Panc1 (cell line): ENCODE results near the gene NSMCE1. TPM values are rescaled to one million over a fixed set of nuclear protein-coding genes. Genes with fewer than 3 reads are reported as not detected.

Experiments
- ATAC-seq: fragments of 200-7000 bp; cut with Tn5 transposase; 2 replicates; pipeline ENCODE4 v1.9.1; 2020; ENCODE audit warnings: mild to moderate bottlenecking, moderate library complexity
- BruUV-seq: library from RNA; stranded (reverse); fragments of 400-500 nt; replicated peaks from 2 replicates; lab custom pipeline; 2021; lab: Mats Ljungman, UMichigan
- CTCF ChIA-PET: fragments of 300-600 bp; sonication (Branson Sonifier 250); formaldehyde crosslinking; loops from one replicate; lab custom pipeline; 2022; ENCODE audit warnings: antibody characterized with exemption; lab: Charles Lee
- POLR2A ChIA-PET: fragments of 300-600 bp; sonication (Branson Sonifier 250); formaldehyde crosslinking; loops from one replicate; lab custom pipeline; 2022; ENCODE audit warnings: antibody characterized with exemption; lab: Charles Lee
- DNase-seq: peaks from one replicate; pipeline ENCODE4 v3.0.0-alpha.2; 2010; ENCODE audit warnings: low read depth, low spot score
- H3K27ac ChIP-seq: 2 replicates; pipeline ENCODE4 v1.5.1; 2011; ENCODE audit warnings: mild to moderate bottlenecking, low read length, inconsistent platforms
- H3K27me3 ChIP-seq: fragments of 200-500 bp; sonication (Bioruptor generic); 2 replicates; pipeline ENCODE4 v1.6.0; 2014; ENCODE audit warnings: low read length, inconsistent platforms; ENCODE audit not compliant: control insufficient read depth, insufficient read depth
- H3K36me3 ChIP-seq: fragments of 200-500 bp; sonication (Bioruptor generic); 2 replicates; pipeline ENCODE4 v1.5.1; 2014; ENCODE audit warnings: inconsistent platforms, mild to moderate bottlenecking, low read length, moderate library complexity; ENCODE audit not compliant: control insufficient read depth, insufficient read depth
- H3K4me1 ChIP-seq: 2 replicates; pipeline ENCODE4 v1.5.1; 2011; ENCODE audit warnings: inconsistent platforms, mild to moderate bottlenecking, low read length, moderate library complexity; ENCODE audit not compliant: control insufficient read depth, insufficient read depth
- H3K4me3 ChIP-seq, 2 experiments: 2 replicates each; pipeline ENCODE4 v1.5.1; 2011 to 2012; ENCODE audit warnings: low read depth in 2 of 2, low read length in 2 of 2, mild to moderate bottlenecking in 2 of 2, inconsistent platforms in 1 of 2, moderate library complexity in 1 of 2
- H3K9me3 ChIP-seq: fragments of 200-500 bp; sonication (Bioruptor generic); 2 replicates; pipeline ENCODE4 v1.5.1; 2014; ENCODE audit warnings: low read depth, mild to moderate bottlenecking, inconsistent platforms, low read length, moderate library complexity; ENCODE audit not compliant: control insufficient read depth, insufficient read depth
- CTCF ChIP-seq: fragments of 450-650 bp; IDR thresholded peaks from 2 replicates; pipeline ENCODE4 v1.5.1; 2017; ENCODE audit warnings: mild to moderate bottlenecking
- POLR2AphosphoS5 ChIP-seq: IDR thresholded peaks from 2 replicates; pipeline ENCODE4 v1.6.1; 2012; ENCODE audit warnings: mild to moderate bottlenecking, low read depth, low read length, moderate library complexity
- REST ChIP-seq, 2 experiments: IDR thresholded peaks; 2 replicates each; pipeline ENCODE4 v1.6.1; 2011 to 2012; ENCODE audit warnings: low read depth in 2 of 2, control low read depth in 1 of 2, low read length in 1 of 2, mild to moderate bottlenecking in 1 of 2, moderate library complexity in 1 of 2; ENCODE audit not compliant: insufficient read depth in 1 of 2
- SIN3A ChIP-seq: IDR thresholded peaks from 2 replicates; pipeline ENCODE4 v1.6.1; 2012; ENCODE audit warnings: low read depth, mild to moderate bottlenecking, low read length, moderate library complexity, borderline replicate concordance; ENCODE audit not compliant: insufficient read depth
- TCF7L2 ChIP-seq: IDR thresholded peaks from 2 replicates; pipeline ENCODE4 v1.6.1; 2011; ENCODE audit warnings: mild to moderate bottlenecking, low read depth, low read length, inconsistent platforms
- in situ Hi-C: cut with HindIII; loops from 2 replicates; pipeline ENCODE4 v1.10.0; 2016; ENCODE audit warnings: low sequenced_read_pairs, low pct_unique_long_range_greater_than_20kb
- intact Hi-C: fragments of 100-400 bp; cut with micrococcal nuclease; formaldehyde crosslinking; loops from one replicate; pipeline ENCODE4 v1.10.0; 2022; ENCODE audit not compliant: unreplicated experiment
- total RNA-seq: library from RNA; stranded (reverse); gene quantifications from one replicate; pipeline ENCODE4 v1.2.1, GENCODE V29; 2021; ENCODE audit not compliant: unreplicated experiment

Gene NSMCE1
- total RNA-seq, 1 experiment from 2014 or later = 48.2 TPM

- no TSS peak for BruUV-seq
- ChIA-PET CTCF (no interaction called here), POLR2A (interaction anchor here (0.7 kb wide), 1 partner anchor 43 kb away, joined by 3 read pairs; no protein-coding TSS in a partner anchor)
- no peak for ATAC-seq
- no peak for DNase-seq
- Histone ChIP-seq H3K27me3 (no peaks in the 10 kb centered on the region), H3K27ac (no peak overlapping the region), H3K9me3 (no peaks in the 10 kb centered on the region), H3K4me1 (peaks cover 5% of the 10 kb centered on the region), H3K36me3 (no peaks in the 10 kb centered on the region; the same call in 1 of the 2 replicates), H3K4me3 (no peak overlapping the region)
- in situ Hi-C loops (no loop called here), intact Hi-C loops (no loop called here)
- TF ChIP-seq SIN3A = no peak
- TF ChIP-seq POLR2AphosphoS5 = no peak
- TF ChIP-seq REST (IDR thresholded peaks at IDR 0.05; ENCODE audit: insufficient read depth in 1 of 2, low read depth in 2 of 2, low read length in 1 of 2) = no peak
- TF ChIP-seq CTCF = no peak
- no peak for TF ChIP-seq TCF7L2
Measured at GRCh38 chr16:27256861-27257260, 11.7 kb downstream of the NSMCE1 start.

GRCh38 chr16:27254262-27254811 lies 14.2 kb downstream of the NSMCE1 start:
- H3K4me1 ChIP-seq = peaks cover 5% of the 10 kb centered on the region
- no peak for TF ChIP-seq CTCF
- TF ChIP-seq SIN3A = no peak
- no peak for TF ChIP-seq POLR2AphosphoS5
- TF ChIP-seq REST (IDR thresholded peaks at IDR 0.05; ENCODE audit: insufficient read depth in 1 of 2, low read depth in 2 of 2, low read length in 1 of 2) = no peak
- TF ChIP-seq TCF7L2 = no peak
- intact Hi-C loops (no loop called here), in situ Hi-C loops (no loop called here)
- BruUV-seq = no TSS peak
- H3K27ac ChIP-seq = no peak overlapping the region
- ATAC-seq = no peak
- no peak overlapping the region for H3K4me3 ChIP-seq
- H3K27me3 ChIP-seq = no peaks in the 10 kb centered on the region
- H3K9me3 ChIP-seq = no peaks in the 10 kb centered on the region
- POLR2A ChIA-PET = no interaction called here
- no peaks in the 10 kb centered on the region; the same call in 1 of the 2 replicates for H3K36me3 ChIP-seq
- no peak for DNase-seq
- CTCF ChIA-PET = no interaction called here
